GM19099 (cell line): ENCODE measurements around the gene GRIP1.

Experiments
- POLR2A ChIP-seq: IDR thresholded peaks from 3 replicates; pipeline ENCODE4 v1.6.1; 2011; ENCODE audit warnings: low read depth; ENCODE audit not compliant: insufficient read length; ENCODE audit errors: extremely low read depth

Gene GRIP1, protein sequence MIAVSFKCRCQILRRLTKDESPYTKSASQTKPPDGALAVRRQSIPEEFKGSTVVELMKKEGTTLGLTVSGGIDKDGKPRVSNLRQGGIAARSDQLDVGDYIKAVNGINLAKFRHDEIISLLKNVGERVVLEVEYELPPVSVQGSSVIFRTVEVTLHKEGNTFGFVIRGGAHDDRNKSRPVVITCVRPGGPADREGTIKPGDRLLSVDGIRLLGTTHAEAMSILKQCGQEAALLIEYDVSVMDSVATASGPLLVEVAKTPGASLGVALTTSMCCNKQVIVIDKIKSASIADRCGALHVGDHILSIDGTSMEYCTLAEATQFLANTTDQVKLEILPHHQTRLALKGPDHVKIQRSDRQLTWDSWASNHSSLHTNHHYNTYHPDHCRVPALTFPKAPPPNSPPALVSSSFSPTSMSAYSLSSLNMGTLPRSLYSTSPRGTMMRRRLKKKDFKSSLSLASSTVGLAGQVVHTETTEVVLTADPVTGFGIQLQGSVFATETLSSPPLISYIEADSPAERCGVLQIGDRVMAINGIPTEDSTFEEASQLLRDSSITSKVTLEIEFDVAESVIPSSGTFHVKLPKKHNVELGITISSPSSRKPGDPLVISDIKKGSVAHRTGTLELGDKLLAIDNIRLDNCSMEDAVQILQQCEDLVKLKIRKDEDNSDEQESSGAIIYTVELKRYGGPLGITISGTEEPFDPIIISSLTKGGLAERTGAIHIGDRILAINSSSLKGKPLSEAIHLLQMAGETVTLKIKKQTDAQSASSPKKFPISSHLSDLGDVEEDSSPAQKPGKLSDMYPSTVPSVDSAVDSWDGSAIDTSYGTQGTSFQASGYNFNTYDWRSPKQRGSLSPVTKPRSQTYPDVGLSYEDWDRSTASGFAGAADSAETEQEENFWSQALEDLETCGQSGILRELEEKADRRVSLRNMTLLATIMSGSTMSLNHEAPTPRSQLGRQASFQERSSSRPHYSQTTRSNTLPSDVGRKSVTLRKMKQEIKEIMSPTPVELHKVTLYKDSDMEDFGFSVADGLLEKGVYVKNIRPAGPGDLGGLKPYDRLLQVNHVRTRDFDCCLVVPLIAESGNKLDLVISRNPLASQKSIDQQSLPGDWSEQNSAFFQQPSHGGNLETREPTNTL

DNA sequence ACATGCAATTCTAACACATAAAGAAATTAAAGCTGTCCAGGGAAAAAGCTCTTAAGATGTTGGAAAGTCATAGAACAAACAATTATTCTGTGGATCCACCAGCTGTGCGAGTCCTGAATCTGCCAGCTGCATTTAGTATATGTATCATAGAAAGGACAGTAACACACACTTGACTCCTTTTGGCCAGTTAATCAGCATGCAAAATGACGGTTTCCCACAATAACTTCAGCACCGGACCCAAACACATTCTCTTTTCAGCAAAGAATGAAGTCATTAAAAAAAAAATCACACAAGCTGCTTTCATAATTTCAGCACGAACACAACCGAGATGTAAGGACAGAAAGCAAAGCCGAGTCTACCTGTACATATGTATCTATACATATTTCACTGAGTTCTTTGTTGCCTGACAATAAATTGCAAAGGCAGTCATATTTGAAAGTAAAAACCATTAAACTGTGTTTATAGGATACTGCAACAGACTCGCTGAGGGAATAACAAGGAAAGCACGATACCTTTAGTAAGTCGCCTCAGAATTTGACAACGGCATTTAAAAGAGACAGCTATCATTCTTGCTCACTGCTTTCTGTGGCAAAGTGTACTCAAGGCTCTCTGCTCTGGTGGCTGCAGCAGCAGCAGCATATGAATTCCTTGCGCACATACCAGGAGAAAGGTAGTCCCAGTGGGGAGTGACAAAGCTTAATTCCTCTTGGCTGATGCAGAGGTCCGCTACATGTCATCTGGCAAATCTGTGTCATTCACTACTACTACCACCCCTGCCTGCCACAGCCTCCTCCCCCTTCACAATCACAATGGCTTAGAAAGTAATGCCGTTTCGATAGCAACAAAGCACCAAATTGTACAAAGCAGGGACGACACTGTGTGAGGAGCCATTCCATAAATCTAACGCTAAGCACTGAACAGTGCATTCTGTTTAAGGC is at the start of gene GRIP1:
Gene GRIP1 (minus strand): TSS at position 739 of the 938 bp plus-strand sequence. CDS start 172 bp downstream, at position 567.
- no peak for TF ChIP-seq POLR2A

DNA sequence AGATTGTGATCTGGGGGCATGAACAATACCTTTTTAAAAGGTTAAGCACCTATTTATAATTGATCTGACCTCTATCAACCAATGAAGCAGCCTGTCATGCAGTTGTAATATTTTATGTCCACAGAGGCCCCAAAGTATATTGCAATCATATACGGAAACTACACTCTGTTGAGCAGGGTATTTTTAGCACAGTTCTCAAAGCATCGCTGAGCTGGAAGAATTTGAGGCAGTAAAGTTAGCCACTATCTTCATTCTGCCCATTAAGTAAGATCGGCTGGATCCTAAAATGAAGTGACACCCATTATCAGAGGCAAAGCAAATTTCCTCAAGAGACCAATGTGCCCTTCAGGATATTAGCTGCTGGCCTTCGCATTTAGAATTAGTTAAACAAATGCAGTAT is 47.7 kb upstream of the GRIP1 start:
- TF ChIP-seq POLR2A, result no peak

DNA sequence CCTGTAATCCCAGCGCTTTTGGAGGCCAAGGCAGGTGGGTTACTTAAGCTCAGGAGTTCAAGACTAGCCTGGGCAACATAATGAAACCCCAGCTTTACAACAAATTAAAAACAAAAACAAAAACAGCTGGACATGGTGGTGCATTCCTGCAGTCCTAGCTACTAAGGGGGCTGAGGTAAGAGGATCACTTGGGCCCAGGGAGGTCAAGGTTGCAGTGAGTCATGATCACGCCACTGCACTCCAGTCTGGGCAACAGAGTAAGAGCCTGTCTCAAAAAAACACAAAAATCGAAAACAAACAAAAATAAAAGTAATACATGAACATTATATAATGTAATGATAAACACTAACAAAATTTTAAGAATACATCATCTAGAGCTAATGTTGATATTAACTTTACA is 46.2 kb upstream of the GRIP1 start:
- TF ChIP-seq POLR2A, result no peak

DNA sequence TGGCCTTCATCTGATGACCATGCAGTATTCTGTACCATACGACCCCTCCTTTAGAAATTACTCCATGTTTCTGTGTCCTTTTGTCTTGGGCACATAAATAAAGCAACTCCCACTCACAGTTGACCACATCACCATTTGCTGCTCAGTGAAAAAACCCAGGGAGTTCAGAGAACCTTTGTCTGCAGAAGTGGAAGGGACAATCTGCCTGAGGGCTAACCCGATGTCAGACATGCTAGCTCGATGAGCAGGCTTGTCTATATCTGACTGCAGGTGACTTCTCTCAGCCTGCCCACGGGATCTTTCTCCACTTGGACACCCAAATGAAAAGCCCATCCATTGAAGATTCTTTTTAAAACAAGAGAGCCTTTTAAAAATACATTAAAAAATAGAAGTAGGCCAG is 45.7 kb upstream of the GRIP1 start:
- no peak for TF ChIP-seq POLR2A

DNA sequence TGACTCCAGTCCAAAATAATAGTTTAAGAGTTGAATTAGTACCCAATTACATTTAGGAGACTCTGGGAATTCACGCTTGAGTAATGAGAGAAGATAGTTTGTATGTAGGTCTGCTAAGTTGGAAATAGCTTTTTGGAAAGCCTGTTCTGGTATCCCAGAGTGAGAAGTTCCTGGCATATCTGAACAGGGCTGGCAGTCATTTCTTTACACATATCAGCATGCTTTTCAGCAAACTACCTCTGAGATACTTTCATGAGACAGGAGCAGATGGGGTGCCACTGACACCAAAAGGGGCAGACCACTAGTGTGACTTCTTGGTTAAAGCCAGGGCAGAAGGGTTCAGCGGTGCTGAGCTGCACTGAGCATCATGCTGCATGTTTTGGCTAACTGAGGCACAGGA is 45.1 kb upstream of the GRIP1 start:
- TF ChIP-seq POLR2A, result no peak

DNA sequence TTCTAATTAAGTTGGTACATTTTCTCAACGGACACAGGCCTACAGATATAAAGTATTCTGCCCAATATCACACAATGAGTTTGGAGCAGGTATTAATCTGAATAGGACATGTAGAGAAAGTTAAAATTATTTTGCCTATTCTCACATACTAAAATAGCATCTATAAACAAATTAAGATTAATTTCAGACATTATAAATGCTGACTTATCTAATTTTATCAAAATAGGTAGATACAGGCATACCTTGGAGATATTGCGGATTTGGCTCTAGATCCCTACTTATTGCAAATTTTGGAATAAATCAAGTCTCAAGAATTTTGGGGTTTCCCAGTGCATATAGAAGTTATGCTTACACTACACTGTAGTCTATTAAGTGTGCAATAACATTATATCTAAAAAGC is 41.0 kb upstream of the GRIP1 start:
- TF ChIP-seq POLR2A, result no peak

DNA sequence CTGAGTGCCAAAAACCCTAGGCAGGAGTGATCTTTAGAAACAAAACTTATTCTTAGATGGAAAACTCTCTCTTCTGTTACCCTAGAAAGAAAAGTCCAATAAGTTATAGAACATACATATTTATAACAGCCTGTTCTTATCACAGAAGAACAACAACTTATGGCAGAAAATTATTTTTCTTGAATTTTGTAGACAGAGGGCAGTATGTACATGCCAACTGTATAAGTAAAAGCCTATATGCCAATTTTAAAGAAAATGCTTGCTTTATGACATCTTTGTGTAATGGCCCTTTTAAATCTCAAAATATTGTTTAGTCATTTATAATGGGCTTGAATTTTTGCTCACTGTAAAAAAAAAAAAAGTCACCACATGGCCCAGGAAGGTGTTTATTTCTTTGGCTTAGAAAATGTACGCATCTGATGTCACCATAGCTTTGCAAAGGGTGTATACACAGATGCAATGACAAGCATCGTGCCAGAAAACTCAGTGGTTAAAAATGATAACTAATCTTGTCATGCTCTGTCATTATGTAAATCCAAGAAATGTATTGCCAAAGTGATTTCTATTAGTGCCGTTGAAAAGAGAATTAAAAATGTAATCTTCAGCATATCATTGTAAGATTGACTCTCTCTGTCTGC is 38.3 kb upstream of the GRIP1 start:
- no peak for TF ChIP-seq POLR2A

DNA sequence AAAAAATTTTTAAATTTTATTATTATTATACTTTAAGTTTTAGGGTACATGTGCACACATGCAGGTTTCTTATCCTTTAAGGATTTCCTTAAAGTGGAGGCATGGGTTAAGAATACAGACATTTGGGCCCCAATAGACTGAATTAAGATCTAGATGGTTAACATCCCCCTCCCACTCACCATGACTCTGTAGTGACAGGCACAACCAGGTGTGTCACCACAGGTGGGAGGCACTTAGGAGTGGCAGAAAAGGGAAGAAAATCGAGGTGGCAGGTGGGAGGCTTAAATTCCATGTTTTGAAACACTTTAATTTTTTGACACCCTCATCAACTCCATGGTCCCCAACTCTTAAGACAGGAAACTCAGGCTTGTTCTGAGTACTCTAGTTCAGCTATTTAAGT is 37.6 kb upstream of the GRIP1 start:
- no peak for TF ChIP-seq POLR2A

DNA sequence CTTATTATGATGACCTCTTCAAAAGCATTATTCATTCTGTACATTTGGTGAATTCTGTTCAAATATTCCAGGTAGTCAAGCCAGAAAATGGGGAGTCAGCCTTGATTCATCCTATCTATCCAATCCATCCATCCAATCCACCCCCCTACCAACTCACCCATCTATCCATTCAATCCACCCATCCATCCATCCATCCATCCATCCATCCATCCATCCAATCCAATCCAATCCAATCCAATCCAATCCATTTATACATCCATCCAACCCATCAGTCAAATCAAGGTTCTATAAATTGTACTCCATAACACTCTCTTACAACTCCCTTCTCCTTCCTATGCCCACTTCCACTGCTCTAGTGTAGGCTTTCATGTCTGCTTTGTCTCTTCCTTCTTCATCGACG is 35.8 kb upstream of the GRIP1 start:
- TF ChIP-seq POLR2A, result no peak

DNA sequence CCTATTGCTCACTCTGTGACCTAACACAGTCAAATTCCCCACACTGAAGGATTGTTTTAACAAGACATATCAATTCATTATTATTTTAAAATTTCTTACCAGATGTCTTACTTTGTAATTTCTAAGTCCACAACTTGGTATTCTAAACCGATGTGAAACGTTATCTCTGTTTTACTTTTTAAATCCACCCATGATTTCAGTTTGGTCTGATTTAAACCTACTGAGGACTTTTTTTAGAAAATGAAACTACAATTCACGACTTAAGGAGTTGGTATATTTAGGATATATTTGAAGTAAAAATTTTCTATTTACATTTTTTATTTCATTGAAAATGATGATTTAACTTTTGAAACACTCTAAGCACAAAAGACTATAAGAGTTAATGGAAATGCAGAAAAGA is 35.1 kb upstream of the GRIP1 start:
- no peak for TF ChIP-seq POLR2A

DNA sequence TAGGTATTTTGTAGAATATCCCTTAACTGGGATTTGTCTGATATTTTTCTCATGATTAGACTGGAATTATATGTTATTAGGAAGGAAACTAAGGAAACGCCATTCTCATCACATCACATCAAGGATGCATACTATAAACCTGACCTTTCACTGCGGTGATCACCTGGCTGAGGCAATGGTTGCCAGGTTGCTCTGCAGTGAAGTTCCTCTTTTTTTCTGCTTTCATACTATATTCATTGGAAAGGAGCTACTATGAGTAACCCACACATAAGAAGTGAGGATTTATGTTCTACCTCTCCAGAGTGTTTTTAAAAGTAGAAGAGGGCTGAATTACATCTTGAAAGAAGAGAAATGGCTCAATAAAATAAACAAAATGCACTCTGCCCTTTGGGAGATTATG is 31.0 kb upstream of the GRIP1 start:
- TF ChIP-seq POLR2A, result no peak

DNA sequence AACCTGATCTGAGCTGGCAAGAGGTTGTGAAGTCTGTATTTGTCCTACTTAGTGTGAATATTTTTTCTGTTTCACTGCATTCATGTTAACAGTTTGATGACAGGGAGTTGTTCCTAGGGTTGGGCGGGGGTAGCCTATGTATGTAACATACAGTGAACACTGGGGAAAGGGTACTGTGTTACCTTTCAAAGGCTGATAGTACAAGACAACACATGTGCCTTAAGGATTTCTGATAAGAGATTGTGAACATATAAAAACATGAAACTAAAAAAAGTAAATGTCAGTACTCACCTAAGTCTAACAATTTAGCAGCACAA is 30.5 kb upstream of the GRIP1 start:
- TF ChIP-seq POLR2A, result no peak

DNA sequence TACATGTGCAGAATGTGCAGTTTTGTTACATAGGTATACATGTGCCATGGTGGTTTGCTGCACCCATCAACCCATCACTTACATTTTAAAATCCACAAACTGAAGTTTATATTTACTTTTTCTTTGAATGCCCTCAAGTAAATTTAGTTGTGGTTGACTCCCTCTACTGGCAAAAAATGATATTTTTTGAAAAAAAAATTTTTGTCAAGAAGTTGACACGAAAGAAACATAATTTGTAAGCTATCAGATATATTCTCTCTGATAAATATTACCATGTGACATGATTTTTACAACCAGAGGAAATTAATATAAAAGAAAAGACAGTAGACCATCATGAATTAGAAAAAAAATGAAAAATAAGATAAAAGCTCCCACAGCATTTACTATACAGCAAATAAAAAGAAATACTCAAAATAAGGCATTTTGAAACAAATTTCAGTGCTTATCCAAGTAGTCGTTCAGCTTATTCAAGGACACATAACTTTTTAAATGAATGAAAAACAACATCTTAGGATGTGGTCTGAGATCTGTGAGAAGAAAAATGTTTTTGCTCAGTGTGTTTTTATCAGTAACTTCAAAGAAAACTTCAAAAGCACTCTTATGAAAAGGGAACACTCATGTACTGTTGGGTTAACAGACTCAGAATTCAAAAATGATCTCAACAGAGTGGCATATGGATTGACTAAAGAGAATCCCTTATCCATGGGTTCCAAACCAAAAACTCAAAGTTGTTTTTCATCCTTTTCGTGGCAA is 30.0 kb upstream of the GRIP1 start:
- no peak for TF ChIP-seq POLR2A
